GM18867 (cell line): ENCODE data around the gene RAB11FIP4.
A peak's percentile ranks its signal among the peaks of the same experiment; 100 is the strongest.

Experiments used
- ATAC-seq: cut with Tn5 transposase; IDR thresholded peaks from one replicate; pipeline ENCODE4 v1.9.1; 2021; ENCODE audit warnings: mild to moderate bottlenecking, moderate library complexity; ENCODE audit not compliant: unreplicated experiment

RAB11FIP4 gene

DNA sequence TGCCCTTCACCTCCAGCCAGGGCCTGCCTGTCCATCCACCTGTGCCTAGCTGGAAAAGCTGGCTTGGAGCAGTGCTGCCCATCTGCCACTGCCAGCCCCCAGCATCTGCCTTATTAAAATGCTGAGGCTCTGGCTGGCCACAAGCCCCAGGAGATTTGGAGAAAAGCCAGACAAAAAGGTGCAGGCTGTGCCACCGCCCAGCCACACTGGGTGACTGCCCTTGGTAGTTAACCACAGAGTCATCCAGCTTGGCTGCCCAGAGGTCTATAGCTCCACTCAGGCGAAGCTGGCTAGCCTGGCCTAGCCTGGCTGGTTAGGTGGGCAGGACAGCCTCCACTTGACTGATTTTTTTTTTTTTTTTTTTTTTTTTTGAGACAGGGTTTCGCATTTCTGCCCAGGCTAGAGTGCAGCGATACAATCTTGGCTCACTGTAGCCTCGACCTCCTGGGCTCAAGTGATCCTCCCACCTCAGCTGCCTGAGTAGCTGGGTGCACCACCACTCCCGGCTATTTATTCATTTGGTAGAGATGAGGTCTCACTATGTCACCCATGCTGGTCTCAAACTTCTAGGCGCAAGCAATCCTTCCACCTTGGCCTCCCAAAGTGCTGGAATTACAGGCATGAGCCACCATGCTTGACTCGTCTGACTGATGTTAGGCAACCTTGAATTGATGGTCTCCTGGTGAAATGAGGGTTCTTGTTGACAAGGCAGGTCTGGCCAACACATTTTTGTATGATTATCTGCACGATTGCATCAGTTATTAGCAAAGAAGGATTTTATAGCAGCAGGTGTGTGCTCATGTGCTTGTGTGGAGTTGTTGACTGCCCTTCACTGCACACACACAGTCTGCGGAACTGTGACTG is 103.8 kb downstream of the RAB11FIP4 start:
- ATAC-seq = peak; percentile 22

DNA sequence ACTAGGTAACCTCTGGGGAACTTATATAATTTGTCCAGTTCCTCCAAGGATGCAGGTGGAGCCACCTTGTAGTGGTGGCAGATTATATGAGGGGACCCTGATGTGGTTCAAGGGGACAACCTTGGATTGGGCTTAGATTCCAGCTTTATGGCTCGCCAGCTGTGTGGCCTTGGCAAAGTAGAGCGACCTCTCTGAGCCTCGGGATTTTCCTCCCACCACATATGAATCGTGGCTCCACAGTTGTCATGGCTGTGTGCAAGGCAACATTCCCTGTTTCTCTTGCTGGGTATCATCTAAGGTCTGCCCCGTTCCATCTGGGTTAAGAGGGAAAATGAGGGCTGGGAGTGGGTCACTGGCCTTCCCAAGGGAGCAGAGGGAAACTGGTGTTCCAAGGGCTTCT is 104.6 kb downstream of the RAB11FIP4 start:
- ATAC-seq = no peak

DNA sequence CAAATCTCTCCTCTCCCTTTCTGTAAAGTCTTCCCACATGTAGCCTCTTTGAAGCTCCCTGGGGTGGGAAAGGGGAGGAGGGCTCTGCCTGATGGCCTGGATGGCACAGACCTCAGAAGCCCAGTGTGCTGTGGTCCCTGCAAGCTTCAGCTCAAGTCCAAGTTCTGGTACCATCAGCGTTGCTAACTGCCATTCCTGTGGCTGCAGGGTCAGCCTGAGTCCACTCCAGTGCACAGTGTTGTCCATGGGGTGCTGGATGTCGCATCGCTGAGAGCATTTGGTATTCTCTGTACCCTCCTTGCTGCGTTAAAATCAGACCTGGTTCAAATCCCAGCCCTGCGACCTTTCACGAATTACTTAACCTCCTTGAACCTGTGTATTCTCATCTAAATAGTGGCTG is 105.1 kb downstream of the RAB11FIP4 start:
- no peak for ATAC-seq

DNA sequence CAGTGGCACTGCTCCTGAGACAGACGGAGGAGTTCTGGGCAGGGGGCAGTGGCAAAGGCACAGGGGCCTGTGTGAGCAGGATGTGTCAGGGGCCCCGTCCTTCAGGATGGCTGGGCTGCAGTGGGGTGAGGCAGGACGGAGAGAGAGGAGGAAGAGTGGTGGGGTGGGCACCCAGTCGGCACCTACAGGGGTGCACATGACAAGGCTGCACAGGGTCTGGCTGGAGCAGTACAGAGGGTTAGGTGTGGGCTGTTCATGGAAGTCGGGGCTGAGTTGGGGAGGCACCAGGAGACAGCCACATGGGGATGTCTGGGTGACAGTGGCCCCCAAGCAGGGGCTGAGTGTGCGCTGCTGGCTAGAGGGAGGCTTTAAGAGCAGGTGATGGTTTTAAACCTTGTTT is 106.0 kb downstream of the RAB11FIP4 start:
- no peak for ATAC-seq

DNA sequence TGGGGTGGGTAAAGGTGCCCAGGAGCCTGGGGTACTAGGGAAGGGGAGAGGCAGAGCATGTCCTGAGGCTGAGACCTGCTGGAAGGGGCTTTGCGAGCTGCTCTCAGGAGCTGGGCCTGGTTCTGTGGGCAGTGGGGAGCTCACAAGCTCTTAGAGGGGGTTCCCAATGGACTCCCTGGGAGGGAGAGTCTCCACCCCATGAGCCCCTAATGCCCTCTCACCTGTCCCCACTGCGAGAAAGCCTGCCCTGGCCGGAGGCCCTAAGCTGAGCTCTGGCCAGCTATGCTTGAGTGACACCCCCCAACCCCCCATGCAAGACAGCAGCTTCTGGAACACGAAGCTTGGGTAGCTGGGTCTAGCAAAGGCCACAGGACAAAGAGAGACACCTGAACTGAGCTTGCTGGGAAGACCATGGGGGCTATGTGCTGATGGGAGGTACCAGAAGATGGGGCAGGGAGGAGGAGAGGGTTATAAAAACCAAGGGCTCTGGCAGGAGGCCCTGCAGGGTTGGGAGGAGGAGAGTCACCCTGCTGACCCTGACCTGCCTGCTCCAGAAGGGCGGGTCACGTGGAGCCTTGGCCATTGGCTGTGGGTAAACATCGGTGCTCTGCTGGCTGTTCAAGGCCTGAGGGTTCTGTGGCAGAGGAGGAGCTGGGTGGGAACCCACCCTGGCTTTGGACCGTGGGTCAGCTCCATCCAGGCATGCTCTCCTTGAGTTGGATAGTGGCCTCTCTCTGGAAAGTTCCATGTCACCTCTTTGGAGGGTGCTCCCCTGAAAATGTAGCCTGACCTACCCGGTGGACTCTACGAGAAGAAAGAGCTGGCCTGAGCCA is 106.7 kb downstream of the RAB11FIP4 start:
- ATAC-seq = no peak

DNA sequence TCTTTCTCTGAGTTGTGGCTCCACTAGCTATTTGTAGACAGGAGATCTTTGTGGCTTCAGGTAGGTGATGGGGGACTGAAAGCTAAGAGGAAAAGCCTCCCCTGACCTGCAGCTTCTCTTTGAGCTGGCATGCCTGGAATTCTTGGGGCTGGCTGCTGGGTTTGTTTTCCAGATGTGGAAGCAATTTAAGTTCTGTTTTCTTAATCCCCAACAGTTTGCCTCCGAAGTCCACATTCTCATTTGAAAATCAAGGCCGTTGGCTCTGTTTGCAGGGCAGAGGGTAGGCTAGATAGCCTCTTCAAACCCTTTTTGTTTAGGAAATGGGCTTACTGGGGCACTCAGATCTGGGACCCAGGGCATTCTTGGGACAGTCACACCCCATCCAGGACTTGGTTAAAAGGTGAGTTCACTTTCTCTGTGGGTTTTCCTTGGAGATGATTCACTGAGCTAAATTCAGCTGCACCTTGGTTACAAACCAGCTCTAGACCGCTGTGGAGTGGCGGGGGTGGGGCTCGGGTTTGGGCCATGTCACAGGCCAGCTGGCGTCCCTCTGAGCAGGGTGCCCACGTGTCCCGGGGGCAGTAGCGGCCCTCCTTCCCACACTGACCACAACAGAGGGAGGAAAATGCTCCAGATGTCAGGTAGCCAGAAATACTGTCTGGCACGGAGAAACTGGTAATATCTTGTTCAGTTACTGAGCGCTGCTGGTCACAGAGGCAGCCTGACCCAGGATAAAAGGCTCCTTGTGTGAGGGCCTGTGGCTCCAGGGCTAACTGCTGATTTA is 108.5 kb downstream of the RAB11FIP4 start:
- no peak for ATAC-seq

DNA sequence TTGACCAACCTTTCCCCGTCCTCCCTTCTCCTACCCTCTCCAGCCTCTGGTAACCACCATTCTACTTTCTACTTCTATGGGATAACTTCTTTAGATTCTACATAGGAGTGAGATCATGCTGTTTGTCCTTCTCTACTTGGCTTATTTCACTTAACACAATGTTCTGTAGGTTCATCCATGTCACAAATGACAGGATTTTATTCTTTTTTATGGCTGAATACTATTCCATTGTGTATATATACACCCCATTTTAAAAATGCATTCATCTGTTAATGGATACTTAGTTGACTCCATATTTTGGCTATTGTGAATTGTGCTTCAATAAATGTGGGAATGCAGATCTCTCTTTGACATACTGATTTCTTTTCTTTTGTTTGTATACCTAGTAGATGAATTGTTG is 115.0 kb downstream of the RAB11FIP4 start:
- no peak for ATAC-seq

DNA sequence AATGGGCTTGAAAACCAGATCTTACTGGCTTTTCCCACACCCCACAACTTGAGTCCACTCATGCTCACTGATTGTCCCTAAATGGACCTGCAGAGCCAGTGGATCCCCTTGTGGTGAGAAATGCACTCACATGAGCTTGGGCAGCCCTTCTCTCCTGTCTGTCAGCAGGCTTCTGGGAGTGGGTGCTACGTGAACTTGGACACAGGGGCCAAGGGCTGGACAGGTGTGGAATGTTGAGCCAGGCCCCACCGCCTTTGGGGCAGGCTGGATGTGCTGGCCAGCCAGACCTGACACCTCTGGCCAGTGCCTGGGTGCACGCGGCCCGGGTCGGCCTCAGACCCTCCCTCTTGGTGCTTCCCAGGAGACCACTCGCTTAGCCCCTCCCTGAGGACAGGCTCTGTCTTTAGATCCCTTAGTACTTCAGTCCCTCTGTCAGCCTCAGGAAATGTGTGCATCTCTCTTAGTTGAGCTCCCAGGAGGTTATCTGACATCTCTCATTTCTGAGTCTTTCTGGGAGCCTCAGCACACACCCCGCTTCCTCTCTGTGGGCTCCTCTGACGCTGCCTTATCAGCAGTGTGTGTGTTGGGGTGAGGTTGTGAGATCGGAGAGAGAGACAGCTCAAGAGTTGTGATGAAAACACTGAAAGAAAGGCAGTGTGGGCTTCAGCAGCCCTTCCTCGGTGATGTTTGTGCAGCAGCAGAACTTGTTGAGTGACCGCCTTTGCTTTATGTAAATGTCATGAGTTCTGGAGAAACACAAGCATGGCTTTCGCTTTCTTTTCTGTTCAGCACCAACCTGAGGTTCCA is 117.0 kb downstream of the RAB11FIP4 start:
- peak; percentile 82 for ATAC-seq

DNA sequence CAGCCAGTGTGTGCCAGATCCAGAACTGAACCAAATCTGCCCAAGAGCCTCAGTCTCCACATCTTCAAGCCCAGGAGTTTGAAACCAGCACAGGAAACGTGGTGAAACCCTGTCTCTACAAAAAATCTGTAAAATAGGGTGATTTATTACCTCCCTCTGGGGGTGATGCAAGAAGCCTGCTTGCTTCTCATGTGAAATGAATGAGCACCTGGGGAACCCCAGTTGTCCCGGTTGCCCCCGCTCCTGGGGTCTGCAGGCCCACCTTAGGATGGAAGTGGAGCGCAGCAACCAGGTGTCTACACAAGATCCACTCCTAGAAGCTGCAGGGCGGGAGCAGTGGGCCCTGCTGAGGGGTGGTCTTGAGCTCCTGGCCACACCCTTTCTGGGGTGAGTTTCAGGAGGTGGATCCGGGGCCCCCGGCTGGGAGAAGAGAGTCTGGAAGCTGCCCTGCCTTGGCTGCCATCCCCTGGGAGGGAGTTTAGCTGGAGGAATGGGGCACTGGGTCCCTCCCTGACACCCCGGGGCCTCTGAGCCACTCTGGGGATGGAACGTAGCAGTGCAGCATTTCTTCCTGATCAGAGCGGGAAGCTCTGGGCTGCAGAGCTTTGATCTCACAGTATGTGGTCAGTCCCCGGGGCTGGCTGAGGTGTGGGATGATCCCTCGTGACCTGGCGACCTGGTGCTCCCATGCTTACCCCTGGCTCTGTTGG is 117.8 kb downstream of the RAB11FIP4 start:
- peak; percentile 18 for ATAC-seq

DNA sequence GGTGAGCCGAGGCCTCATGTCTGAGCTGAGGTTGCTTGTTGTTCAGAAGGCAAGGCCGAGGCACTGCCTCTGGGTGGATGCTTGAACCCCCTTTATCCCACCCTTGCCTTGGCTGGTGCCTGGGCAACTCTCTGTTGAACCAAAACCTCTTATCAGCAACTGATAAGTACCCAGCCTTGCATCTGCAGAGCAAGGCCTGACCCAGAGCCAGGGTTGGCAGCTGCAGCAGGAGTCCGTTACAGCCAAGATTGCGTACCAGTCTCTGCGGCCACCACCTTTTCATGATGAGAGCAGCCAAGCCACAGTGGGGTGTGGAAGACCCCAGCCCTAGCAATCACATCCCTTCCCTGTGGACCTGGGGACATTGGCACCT is 118.3 kb downstream of the RAB11FIP4 start:
- ATAC-seq = no peak

DNA sequence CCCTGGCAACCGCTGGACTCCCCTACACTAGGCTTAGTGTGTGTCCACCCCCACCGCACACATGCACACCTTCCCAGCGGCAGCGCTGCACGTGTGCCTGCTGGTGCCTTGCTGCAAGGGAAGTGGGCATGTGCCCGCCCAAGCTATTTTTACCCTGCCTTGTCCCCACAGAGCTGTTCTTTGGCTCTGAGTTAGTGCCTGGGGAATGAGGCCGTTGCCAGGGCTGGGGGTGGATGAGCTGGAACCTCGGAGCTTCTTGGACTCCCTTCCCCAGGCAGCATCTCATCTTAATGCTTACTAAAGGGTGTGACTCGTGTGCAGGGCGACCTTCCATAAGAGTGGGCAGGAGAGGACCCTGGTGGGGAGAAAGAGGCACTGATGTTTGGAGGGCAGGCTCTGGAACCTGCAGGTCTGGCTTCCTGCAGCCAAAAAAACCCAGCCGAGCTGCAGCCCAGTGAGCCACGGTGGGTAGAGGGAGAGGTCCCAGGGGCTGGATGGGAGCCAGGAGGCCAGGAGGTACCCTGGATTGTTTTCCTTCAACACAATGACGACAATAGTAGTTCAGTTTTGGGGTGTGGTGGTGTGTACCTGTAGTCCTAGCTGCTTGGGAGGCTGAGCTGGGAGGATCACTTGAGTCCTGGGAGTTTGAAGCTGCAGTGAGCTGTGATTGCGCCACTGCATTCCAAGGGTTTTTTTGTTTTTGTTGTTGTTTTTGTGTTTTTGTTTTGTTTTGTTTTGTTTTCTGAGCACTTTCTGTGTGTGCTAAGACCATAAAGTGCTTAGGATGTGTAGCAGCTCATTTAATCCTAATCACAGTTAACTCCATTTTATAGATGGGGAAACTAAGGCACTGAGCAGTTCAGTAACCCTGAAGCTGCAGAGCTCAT is 119.1 kb downstream of the RAB11FIP4 start:
- ATAC-seq = no peak

DNA sequence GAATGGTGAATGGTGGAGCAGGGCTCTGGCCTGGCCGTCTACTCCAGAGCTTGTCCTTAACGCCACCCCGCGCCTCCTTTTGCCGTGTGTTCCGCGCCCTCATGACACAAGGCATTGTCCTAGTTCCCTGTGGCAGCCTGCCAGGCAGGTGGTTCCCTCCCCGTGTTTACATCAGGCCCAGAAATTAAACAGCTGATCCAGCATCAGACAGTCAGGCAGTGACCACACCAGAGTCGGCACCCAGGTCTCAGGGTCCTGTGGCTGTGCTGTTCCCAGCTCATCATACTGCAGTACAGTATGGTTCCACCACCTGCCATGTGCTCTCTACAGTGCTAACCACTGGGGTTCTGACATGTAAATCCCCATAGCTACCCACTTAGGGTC is 119.7 kb downstream of the RAB11FIP4 start:
- no peak for ATAC-seq

DNA sequence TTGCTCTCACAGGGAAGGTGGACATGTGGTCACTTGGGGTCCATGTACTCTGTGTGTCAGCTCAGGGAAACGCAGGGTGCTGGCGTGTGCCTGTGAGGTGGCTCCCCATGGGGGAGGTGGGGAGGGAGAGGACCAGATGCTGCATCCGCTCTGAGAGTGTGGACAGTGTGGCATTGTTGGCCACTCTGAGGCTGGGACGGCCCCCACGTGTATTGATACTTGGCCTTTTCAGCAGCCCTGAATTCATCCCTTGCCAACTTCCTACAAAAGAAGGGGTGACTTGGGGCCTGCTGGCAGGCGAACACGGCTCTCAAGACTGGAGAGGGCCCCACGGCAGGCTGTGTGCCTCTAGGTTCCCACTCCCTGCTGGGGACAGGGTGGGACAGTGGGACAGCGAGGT is 120.1 kb downstream of the RAB11FIP4 start:
- ATAC-seq = no peak

DNA sequence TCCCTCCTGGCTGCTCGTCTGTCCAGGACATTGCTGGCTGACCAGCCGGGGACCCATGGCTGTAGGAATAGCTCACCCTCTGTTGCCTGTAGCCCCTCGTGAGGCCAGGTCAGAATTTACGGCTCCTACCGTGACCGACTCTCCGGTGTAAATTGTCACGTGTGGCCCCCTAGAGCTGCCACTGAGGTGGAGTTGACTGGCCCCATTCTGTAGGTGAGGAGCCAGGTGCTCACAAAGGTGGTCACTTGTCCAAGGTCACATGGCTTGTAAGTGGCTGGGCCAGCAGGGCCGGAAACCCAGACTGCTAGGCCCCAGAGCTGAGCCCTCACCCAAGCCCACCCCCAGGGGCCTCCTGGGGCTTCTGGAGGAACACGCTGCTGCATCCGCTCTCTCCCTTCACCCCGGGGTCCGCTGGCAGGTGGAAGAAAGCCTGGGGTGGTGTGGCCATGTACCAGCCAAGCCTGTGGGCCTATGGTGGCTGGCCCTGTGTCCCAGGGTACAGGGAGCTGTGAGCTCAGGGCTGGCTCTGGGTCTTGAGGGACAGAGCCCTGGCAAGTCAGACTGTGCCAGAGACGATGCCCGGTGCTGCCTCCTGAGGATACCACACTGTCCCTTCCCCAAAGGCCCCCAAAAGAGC is 120.7 kb downstream of the RAB11FIP4 start:
- ATAC-seq = no peak

DNA sequence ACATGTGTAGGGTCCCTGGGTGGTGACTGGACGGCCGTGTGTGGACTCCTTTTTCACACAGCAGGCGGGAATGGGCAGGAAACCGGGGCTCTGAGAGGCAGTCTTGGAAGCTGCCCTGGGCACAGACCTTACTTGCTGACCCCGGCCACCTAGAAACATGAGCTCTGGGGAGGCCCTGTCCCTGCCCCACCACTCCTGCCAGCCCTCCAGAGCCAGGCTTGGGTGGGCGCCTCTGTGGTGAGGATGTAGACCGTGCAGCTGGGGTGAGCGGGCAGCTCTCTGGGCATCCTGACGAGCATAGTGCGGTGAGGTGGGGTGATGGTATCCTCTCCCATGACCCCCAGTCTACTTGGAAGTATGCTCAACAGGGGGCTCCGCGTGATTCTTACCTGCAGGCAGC is 121.3 kb downstream of the RAB11FIP4 start:
- ATAC-seq = no peak

DNA sequence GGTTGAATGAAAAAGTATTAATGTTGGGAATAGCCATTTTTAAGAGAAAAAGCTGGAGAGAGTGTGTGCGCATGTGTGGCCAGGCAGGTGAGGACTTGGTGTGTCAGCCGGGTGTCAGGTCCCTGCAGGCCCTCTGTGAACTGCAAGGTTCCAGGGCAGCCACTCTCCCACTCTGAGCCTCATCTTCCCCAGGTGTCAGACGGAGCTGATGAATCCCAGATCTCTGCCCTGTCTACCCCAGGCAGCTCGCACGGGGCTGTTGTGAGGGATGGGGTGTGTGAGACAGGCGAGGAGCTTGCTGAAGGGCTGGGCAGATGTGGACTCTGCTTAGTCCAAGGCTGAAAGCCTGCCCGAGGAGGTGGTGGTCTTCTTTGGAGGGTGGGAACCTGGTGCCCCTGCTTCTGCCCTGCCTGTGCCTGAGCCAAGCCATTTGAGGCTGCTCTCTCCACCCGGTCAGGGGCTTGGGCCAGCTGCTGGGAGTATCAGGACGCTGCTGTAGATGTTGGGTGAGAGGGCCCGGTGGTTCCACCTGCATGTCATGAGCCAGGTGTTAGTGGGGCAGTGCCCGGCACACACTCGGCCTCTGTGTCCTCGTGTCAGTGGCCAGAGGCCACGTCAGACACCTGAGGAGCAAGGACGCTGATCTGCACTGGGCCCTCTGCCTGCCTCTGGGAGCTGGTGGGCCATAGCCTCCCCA is 122.4 kb downstream of the RAB11FIP4 start:
- no peak for ATAC-seq

DNA sequence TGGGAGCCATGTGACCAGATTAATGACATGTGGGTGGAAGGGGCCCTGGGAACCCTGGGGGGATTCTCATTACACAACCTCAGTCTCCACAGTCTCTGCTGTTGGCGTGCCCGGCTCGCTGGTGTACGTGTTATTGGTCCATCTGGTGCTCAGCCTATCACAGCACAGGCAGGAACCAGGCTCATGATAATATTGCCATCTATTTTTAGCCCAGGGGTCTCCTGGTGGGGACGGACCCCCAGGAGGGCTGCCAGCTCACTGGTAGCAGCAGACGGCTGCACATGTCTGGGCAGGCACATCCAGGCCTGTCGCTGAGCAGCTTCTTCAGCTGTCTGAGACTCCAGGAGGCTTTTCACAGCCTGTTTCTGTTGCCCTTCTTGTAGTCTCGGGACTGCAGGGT is 123.8 kb downstream of the RAB11FIP4 start:
- ATAC-seq = no peak

DNA sequence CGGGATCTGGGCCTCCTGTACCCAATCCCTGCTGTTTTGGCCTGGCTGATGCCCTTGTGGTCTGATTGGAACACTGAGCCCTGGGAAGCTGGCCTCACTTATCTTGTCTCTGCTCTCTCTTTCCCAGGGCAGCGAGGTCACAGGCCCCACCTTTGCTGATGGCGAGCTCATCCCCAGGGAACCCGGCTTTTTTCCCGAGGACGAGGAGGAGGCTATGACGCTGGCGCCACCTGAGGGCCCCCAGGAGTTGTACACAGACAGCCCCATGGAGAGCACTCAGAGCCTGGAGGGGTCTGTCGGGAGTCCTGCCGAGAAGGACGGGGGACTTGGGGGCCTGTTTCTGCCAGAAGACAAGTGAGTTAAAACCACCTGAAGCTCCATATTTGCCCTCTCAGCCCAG is 126.0 kb downstream of the RAB11FIP4 start:
- ATAC-seq = no peak
